Astrocyte (in vitro differentiated cells and primary cell): ENCODE measurements around the gene CLEC16A.

Source experiments
- EZH2 ChIP-seq: IDR thresholded peaks from 2 replicates; pipeline ENCODE4 v1.6.1; 2012; ENCODE audit warnings: mild to moderate bottlenecking, low read length, inconsistent platforms; ENCODE audit not compliant: insufficient read depth
- TF ChIP-seq, protein P1 (sequence below): IDR thresholded peaks from 2 replicates; pipeline ENCODE4 v1.5.1; 2011; ENCODE audit warnings: low read depth, mild to moderate bottlenecking, inconsistent platforms, low read length, moderate library complexity; ENCODE audit not compliant: insufficient read depth

DNA sequence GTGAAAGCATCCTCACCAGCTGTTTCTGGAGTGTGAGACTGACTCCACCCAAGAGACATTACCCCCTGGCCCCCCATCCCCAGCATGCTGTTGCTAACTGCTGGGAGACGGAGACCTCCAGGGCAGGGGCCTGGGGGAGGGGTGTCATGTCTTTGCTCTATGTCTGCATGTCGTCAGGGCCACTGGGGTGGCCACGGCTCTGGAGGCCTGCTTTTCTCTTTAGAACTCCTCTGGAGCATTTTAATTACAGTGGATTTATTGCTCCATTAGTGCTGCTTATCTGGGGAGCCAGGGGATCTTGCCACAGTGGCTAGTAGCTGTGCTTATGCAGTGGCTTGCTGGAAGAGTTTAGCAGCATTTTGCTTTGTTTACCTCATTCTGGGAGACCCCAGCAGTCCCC, 32.3 kb downstream of the CLEC16A start:
- TF ChIP-seq, protein P1, sequence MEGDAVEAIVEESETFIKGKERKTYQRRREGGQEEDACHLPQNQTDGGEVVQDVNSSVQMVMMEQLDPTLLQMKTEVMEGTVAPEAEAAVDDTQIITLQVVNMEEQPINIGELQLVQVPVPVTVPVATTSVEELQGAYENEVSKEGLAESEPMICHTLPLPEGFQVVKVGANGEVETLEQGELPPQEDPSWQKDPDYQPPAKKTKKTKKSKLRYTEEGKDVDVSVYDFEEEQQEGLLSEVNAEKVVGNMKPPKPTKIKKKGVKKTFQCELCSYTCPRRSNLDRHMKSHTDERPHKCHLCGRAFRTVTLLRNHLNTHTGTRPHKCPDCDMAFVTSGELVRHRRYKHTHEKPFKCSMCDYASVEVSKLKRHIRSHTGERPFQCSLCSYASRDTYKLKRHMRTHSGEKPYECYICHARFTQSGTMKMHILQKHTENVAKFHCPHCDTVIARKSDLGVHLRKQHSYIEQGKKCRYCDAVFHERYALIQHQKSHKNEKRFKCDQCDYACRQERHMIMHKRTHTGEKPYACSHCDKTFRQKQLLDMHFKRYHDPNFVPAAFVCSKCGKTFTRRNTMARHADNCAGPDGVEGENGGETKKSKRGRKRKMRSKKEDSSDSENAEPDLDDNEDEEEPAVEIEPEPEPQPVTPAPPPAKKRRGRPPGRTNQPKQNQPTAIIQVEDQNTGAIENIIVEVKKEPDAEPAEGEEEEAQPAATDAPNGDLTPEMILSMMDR: no peak
- TF ChIP-seq EZH2: no peak
